HG02642 (cell line): ENCODE measurements around the gene MARVELD3.
A peak's percentile ranks its signal among the peaks of the same experiment; 100 is the strongest.
"Not testable (repeated sequence)": the region's sequence is repeated elsewhere in the genome, so short reads cannot be mapped to it uniquely, and the experiment has no call there.

Source experiments
- ATAC-seq: cut with Tn5 transposase; IDR thresholded peaks from one replicate; pipeline ENCODE4 v1.9.1; 2021; ENCODE audit warnings: mild to moderate bottlenecking; ENCODE audit not compliant: unreplicated experiment, poor library complexity

The MARVELD3 gene, protein sequence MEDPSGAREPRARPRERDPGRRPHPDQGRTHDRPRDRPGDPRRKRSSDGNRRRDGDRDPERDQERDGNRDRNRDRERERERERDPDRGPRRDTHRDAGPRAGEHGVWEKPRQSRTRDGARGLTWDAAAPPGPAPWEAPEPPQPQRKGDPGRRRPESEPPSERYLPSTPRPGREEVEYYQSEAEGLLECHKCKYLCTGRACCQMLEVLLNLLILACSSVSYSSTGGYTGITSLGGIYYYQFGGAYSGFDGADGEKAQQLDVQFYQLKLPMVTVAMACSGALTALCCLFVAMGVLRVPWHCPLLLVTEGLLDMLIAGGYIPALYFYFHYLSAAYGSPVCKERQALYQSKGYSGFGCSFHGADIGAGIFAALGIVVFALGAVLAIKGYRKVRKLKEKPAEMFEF

DNA sequence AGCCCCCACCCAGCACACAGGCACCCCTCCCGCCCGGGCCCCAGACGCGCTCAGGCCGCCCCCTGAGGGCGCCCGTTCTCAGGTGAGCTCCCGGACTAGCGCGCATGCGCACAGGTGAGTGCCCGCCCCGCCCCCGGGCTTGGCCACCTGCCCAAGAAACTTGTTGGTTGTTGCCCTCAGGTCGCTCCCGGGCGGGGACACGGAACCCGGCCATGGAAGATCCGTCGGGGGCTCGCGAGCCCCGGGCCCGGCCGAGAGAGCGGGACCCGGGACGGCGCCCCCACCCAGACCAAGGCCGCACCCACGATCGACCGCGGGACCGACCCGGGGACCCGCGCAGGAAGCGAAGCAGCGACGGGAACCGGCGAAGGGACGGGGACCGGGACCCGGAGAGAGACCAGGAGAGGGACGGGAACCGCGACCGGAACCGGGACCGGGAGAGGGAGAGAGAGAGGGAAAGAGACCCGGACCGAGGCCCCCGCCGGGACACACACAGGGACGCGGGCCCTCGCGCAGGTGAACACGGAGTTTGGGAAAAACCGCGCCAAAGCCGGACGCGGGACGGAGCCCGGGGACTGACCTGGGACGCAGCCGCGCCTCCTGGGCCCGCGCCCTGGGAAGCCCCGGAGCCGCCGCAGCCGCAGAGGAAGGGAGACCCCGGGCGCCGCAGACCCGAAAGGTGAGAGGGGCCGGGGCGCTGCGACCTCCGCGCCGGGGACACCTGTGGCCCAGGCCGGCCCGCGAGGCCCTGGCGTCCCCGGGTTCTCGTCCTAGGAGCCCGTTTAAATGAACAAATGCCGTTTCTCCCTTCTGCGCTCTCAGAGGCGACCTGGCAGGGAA is at the start of gene MARVELD3:
MARVELD3 (plus strand) TSS at position 167 of the 840 bp plus-strand sequence; CDS start at position 213, 46 bp downstream.
- no peak for ATAC-seq

GRCh38 chr16:71576971-71577370 is 49.0 kb upstream of the MARVELD3 start, which contains the start of gene TAT:
TSS of gene TAT (minus strand) at chr16:71577092. CDS start at chr16:71576415, 677 bp downstream.
- ATAC-seq, result no peak

DNA sequence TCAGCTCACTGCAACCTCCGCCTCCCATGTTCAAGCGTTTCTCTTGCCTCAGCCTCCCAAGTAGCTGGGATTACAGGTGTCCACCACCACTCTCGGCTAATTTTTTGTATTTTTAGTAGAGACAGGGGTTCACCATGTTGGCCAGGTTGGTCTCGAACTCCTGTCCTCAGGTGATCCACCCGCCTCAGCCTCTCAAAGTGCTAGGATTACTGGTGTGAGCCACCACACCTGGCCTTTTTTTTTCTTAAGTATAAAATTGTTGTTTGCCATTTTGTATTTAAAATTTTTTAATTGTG is 43.5 kb upstream of the MARVELD3 start:
- ATAC-seq, result not testable (repeated sequence)

GRCh38 chr16:71584543-71585317 is 41.3 kb upstream of the MARVELD3 start:
- no peak for ATAC-seq

DNA sequence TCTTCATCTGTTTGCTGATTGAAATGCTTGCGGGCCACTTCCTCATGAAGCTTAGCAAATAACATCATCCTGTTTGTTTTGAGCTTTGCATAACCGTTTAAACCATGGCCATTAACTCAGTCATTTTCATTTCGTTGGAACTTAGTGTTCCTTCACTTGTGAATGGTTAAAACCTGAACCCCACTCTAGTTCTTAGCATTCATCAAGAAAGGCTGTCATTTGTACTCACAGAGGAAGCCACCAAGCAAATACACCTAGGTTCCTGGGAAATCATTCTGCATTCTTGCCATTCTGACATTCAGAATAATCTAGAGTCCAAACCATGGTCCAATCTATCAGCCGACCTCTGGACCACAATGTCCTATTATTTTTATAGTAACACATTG is 40.7 kb upstream of the MARVELD3 start:
- no peak for ATAC-seq

- not testable (repeated sequence) for ATAC-seq
Observed at GRCh38 chr16:71589334-71589733, 36.6 kb upstream of the MARVELD3 start.

- not testable (repeated sequence) for ATAC-seq
Observed at GRCh38 chr16:71590071-71590470, 35.9 kb upstream of the MARVELD3 start.

DNA sequence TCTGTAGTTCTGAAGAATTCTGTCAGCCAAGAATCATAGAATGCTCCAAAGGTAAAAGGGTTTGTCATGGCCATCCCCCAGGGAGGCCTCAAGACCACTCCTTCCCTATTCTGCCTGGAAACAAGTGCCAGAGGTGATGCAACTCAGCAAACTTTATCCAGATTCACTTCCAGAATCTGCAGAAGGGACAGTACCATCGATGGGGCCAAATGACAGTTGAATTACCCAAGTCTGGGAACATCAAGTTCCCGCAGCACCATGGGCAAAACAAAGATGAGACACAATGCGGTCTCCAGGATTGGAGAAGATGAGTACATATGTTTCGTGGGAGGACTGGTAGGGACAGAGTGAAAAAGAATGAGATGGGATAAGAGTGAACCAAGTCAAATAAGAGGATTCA is 35.4 kb upstream of the MARVELD3 start:
- no peak for ATAC-seq

- no peak for ATAC-seq
Observed at GRCh38 chr16:71591917-71592316, 34.1 kb upstream of the MARVELD3 start.

GRCh38 chr16:71593048-71593999 is 32.7 kb upstream of the MARVELD3 start:
- no peak for ATAC-seq

DNA sequence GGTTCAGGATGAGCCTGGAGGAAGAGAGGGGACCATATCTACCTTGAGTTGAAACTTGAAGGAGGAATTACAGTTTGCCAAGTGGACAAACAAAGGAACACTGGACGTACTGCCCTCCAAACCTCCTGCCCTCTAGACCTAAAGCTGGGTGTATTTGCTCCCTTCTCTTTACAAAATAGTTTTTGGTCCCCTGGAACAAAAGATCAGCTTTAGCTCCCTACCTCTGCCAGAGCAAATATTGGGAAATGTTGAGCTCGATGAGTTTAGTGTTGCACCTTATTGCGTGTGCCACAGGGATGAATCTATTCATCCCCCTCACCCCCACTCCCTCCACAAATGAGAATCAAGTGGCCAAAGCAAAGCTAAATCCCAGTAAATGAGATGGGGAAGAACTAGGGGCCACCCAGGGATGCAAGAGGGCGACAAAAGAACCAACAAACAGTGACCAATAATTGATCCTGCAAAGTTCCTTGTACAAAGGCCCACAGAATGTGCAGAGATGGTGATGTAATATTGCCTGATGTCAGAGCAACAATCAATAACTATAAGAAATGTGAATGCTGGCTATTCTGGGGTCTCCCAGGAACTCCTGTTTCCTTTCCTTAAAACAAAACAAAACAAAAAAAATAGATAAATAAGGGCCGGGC is 31.9 kb upstream of the MARVELD3 start:
- no peak for ATAC-seq

DNA sequence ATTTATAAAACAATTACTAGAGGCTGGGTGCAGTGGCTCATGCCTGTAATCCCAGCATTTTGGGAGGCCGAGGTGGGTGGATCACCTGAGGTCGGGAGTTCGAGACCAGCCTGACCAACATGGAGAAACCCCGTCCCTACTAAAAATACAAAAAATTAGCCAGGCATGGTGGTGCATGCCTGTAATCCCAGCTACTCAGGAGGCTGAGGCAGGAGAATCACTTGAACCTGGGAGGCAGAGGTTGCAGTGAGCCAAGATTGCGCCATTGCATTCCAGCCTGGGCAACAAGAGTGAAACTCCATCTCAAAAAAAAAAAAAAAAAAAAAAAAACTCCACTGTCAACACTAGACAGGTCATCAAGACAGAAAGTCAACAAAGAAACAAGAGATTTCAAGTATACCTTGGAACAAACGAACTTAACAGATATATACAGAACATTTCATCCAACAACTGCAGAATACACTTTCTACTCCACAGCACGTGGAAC is 30.6 kb upstream of the MARVELD3 start:
- ATAC-seq, result not testable (repeated sequence)

DNA sequence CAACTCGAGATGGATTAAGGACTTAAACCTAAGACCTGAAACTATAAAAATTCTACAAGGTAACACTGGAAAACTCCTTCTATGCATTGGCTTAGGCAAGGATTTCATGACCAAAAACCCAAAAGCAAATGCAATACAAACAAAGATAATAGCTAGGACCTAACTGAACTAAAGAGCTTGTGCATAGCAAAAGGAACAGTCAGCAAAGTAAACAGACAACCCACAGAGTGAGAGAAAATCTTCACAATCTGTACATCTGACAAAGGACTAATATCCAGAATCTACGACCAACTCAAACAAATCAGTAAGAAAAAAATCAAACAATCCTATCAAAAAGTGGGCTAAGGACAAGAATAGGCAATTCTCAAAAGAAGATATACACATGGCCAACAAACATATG is 27.6 kb upstream of the MARVELD3 start:
- ATAC-seq, result not testable (repeated sequence)

- ATAC-seq, result no peak
Observed at GRCh38 chr16:71600822-71601221, 25.2 kb upstream of the MARVELD3 start.

DNA sequence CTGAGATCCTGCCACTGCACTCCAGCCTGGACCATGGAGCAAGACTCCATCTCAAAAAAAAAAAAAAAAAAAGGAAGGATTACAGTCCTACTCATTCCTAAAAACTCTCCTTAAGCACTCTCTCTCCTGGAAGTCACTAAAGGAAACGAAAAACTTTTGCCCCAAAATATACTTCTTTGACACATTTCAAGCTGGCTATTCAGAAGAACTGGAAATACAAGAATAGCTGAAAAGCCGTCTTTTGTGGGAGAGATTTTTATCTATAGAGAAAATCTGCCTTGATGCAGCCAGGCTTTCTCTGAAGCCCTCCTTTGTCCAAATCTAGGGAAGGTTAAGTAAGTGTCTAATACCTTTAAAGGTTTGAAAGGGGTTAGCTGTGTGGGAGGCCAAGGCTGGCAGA is 16.9 kb upstream of the MARVELD3 start:
- ATAC-seq, result no peak

DNA sequence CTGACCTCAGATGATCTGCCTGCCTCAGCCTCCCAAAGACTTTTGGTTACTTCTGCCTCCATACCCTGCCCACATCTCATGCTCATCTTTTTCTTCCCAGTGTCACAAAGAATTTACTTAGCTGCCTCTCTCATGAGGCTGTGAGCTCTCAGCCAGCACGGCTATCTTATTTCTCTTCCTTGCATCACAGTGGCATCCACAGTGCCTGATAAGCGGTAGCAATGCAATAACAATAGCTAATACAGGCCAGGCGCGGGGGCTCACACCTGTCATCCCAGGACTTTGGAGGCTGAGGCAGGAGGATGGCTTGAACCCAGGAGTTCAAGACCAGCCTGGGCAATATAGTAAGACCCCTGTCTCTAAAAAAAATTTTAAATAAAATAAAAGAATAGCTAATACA is 15.5 kb upstream of the MARVELD3 start:
- no peak for ATAC-seq

- peak; percentile 64 for ATAC-seq
Observed at GRCh38 chr16:71610936-71611871, 14.8 kb upstream of the MARVELD3 start.

- not testable (repeated sequence) for ATAC-seq
Observed at GRCh38 chr16:71614956-71615355, 11.0 kb upstream of the MARVELD3 start.
